ENCODE data around the gene UBP1.
A peak's percentile ranks its signal among the peaks of the same experiment; 100 is the strongest.
"Not testable (repeated sequence)": the region's sequence is repeated elsewhere in the genome, so short reads cannot be mapped to it uniquely, and the experiment has no call there.

The UBP1 gene

GRCh38 chr3:33363113-33363800 lies 76.9 kb downstream of the UBP1 start:
- Mint-ChIP-seq H3K27ac (no peak overlapping the region), H3K27me3 (peaks cover under 1 to 4% of the 10 kb centered on the region in 2 donors), H3K4me3 (no peak overlapping the region), H3K4me1 (no peaks in the 10 kb centered on the region), H3K36me3 (no peaks in the 10 kb centered on the region), H3K9me3 (no peaks in the 10 kb centered on the region)
- ATAC-seq (replicated peaks) = no peak
- DNase-seq = no peak

- Mint-ChIP-seq H3K9me3 (no peaks in the 10 kb centered on the region), H3K27me3 (peaks cover 3 to 7% of the 10 kb centered on the region in 2 donors), H3K4me3 (no peak overlapping the region), H3K4me1 (no peaks in the 10 kb centered on the region), H3K36me3 (no peaks in the 10 kb centered on the region), H3K27ac (no peak overlapping the region)
- ATAC-seq (replicated peaks) (no peak), DNase-seq (no peak)
Measured at GRCh38 chr3:33360136-33360825, 79.9 kb downstream of the UBP1 start.

GRCh38 chr3:33358172-33358781 lies 81.9 kb downstream of the UBP1 start:
- H3K27me3 Mint-ChIP-seq = peaks cover 3 to 7% of the 10 kb centered on the region in 2 donors
- H3K9me3 Mint-ChIP-seq = no peaks in the 10 kb centered on the region
- ATAC-seq (replicated peaks) (no peak), DNase-seq (no peak)
- H3K4me3 Mint-ChIP-seq = no peak overlapping the region
- H3K27ac Mint-ChIP-seq = no peak overlapping the region
- H3K36me3 Mint-ChIP-seq = no peaks in the 10 kb centered on the region
- no peaks in the 10 kb centered on the region for H3K4me1 Mint-ChIP-seq

- no peak overlapping the region for H3K4me3 Mint-ChIP-seq
- no peaks in the 10 kb centered on the region for H3K4me1 Mint-ChIP-seq
- no peaks in the 10 kb centered on the region for H3K36me3 Mint-ChIP-seq
- H3K27ac Mint-ChIP-seq = no peak overlapping the region
- no peak for DNase-seq
- H3K27me3 Mint-ChIP-seq = peaks cover 3 to 7% of the 10 kb centered on the region in 2 donors
- ATAC-seq (replicated peaks) = no peak
- no peaks in the 10 kb centered on the region for H3K9me3 Mint-ChIP-seq
Measured at GRCh38 chr3:33355611-33356010, 84.6 kb downstream of the UBP1 start.

- Mint-ChIP-seq H3K27ac (no peak overlapping the region), H3K27me3 (peaks cover 0 to under 1% of the 10 kb centered on the region in 2 donors), H3K4me1 (peaks cover 1 to 11% of the 10 kb centered on the region in 2 donors), H3K36me3 (no peaks in the 10 kb centered on the region), H3K4me3 (no peak overlapping the region), H3K9me3 (peaks cover under 1 to 2% of the 10 kb centered on the region in 2 donors)
- ATAC-seq (replicated peaks) (peak in 1 of 2 donors; percentile 47), DNase-seq (no peak)
Measured at GRCh38 chr3:33339758-33340157, 100.4 kb downstream of the UBP1 start.

GRCh38 chr3:33338936-33339465 lies 101.2 kb downstream of the UBP1 start:
- not testable (repeated sequence) for H3K36me3 Mint-ChIP-seq, H3K27ac Mint-ChIP-seq, H3K27me3 Mint-ChIP-seq, H3K9me3 Mint-ChIP-seq, H3K4me3 Mint-ChIP-seq, DNase-seq
- peak; percentile 41 to 45 for ATAC-seq (replicated peaks)
- H3K4me1 Mint-ChIP-seq = peaks cover 1 to 11% of the 10 kb centered on the region in 2 donors

Measured in stimulated activated naive B cell treated with anti-CD40 and anti-IgM and Interleukin-4, amounts not matched to agents 10 μg/mL and 1 μg/mL and 100 μg/mL, for 72 hours (primary cell).